ENCODE results near the gene NUP62. TPM values are rescaled to one million over a fixed set of nuclear protein-coding genes. Genes with fewer than 3 reads are reported as not detected.
"Not testable (repeated sequence)": the region's sequence is repeated elsewhere in the genome, so short reads cannot be mapped to it uniquely, and the experiment has no call there.

NUP62 gene
- total RNA-seq, 1 experiment from 2014 or later = 92.7 TPM

DNA sequence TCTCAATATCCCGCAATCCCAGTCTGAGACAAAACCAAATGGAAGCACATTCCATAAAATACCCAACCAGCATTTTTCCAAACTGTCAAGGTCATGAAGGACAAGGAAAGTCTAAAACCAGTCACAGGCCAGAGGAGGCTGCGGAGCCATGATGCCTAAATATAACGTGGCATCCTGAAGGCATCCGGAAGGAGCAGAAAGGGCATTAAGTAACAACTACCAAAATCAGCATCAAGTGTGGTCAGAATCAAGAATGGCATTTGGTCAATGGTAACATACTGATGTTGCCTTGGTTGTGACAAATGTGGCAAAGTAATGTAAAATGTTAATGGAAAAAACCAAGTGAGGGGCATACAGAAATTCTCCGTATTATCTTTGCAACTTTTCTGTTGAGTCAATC is 3.8 kb downstream of the NUP62 start:
- no peak for DNase-seq (ENCODE audit: low read depth)

DNA sequence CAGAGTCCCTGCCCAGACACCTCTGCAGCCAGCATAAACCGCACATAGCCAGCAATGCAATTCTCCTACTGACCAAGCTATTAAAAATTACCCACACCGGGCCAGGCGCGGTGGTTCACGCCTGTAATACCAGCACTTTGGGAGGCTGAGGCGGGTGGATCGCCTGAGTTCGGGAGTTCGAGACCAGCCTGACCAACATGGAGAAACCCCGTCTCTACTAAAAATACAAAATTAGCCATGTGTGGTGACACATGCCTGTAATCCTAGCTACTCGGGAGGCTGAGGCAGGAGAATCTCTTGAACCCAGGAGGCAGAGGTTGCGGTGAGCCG is 4.5 kb downstream of the NUP62 start:
- DNase-seq (ENCODE audit: low read depth) = not testable (repeated sequence)

- no peak for DNase-seq (ENCODE audit: low read depth)
Observed at GRCh38 chr19:49924004-49924880, 5.1 kb downstream of the NUP62 start.

- no peak for DNase-seq (ENCODE audit: low read depth)
Observed at GRCh38 chr19:49923055-49924003, 6.0 kb downstream of the NUP62 start.

DNA sequence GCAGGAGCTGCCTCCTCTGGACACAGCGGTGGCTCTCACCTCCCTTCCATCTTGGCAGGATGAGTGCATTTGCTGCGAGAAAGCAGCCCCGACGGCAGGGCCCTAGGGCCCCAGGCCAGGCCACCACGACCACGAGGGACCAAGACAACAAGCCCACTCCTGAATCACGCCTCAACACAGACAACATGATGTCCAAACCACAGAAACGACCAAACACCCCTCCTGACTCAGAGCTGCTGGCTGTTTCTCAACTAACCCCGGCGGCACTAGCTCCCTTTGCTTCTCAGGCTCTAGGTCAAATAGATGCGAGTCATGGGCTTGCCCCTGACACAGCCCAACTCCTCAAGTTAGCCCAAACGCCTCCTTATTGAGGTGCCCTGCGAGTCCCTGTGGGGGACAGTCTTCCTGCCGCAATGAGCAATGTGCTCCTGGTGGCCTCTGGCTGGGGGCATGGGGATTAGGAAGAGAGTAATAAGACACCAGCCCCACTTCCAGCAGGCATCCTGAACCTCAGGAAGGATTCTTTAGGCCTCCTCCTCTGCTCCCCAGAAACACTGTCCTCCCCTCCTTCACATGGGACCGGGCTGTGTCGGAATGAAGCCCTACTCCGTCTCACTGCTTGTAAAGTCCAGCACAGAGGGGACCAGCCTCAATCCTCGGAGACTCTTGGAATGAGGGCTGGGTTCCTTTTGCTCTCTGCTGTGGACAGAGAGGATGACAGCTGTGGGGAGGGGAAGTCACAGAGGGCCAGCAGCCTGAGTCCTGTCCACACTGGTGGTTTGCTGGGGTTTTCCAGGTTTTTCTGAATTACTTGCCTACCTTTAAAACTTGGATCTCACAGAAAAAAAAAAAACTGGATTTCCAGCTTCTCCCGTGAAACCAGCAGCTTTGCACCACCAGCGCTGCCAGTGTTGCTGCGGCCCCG is 7.2 kb downstream of the NUP62 start:
- DNase-seq (ENCODE audit: low read depth) = no peak

- no peak for DNase-seq (ENCODE audit: low read depth)
Observed at GRCh38 chr19:49920624-49921363, 8.5 kb downstream of the NUP62 start.

DNA sequence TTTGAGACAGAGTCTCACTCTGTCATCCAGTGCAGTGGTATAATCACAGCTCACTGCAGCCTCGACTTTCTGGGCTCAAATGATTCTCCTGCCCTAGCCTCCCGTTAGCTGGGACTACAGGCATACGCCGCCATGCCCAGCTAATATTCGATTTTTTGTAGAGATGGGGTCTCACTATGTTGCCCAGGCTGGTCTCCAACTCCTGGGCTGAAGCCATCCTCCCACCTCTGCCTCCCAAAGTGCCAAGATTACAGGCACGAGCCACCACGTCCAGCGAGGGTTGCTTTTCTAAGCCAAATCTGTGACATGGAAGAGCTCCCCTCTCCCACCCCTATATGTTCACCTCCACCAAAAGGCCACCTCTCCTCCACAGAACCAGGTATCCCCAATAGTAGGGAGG is 11.2 kb downstream of the NUP62 start:
- DNase-seq (ENCODE audit: low read depth) = no peak

DNA sequence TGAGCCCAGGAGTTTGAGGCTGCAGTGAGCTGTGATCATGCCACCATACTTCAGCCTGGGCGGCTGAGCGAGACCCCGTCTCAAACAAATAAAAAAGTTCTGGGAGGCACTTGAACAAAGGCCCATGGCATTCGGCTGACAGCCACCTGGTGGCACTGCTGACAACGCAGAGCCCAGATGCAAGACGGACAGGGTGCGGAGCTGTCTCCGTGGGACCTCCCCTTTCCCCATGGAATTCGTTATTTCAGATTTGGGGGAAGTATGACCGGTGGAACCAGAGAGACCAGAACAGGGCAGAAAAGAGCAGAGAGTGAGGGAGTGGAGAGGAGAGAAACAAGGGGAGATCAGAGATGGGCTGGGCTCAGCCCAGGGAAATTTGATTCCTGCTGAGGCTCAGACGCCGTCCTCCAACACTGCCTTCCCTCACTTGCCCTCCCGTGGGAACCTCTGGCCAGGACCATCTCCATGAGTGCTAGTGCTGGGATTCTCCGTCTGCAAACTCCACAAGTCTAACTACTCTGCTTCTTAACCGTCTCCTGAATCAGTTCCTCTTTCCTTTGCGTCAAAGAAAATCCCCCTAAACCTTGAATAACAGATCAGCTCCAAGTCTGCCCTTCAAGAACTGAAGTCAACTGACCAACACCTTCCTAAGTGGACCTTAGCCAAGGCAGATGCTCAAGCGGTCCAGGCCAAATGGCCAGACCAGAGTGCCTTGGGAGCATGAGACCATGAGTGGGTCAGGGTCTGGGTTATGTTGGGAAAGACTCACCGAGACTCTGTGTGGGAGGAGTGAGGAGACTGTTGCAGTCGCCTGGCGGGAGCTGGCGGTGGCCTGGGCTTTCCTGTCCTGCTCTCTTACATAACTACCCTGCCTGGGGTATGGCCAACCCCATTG is 12.2 kb downstream of the NUP62 start:
- DNase-seq (ENCODE audit: low read depth) = no peak

- DNase-seq (ENCODE audit: low read depth) = no peak
Observed at GRCh38 chr19:49915271-49915670, 14.0 kb downstream of the NUP62 start.

- DNase-seq (ENCODE audit: low read depth) = no peak
Observed at GRCh38 chr19:49913720-49914119, 15.6 kb downstream of the NUP62 start.

DNA sequence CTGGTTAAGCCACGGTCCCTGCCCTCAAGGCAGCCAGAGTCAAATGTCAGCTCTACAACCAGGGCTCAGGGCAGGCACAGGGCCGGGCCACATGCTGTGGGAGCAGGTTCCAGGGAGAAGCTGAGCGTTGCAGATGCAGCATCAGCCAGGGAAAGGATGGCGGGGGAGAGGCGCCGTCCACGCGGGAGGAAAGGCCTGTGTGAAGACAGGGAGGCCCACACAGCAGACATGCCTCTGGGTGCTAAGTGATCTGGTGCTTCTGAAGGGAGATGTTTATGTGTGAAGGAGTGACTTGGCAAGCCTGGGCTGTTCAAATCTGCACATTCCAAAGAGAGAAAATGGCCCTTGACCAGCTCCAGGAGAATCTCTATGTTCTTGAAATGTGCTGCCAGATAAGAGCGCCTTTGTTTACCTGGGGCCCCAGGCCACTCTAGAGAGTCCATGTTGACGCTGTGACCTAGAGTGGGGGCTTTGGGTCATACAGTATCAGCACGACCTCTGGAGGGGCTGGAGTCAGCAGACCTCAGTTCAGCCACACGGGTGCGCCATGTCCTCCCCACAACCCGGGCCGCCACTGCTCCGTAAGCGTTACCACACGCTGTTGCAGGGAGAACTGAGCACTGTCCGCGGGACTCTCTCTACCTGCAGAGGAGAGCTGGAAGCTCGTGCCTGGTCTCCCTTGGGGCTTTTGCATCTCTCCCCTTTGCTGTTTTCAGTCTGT is 16.2 kb downstream of the NUP62 start:
- DNase-seq (ENCODE audit: low read depth) = no peak

- no peak for DNase-seq (ENCODE audit: low read depth)
Observed at GRCh38 chr19:49911381-49912145, 17.7 kb downstream of the NUP62 start.

GRCh38 chr19:49910179-49910578 is 19.1 kb downstream of the NUP62 start:
- DNase-seq (ENCODE audit: low read depth) = no peak

DNA sequence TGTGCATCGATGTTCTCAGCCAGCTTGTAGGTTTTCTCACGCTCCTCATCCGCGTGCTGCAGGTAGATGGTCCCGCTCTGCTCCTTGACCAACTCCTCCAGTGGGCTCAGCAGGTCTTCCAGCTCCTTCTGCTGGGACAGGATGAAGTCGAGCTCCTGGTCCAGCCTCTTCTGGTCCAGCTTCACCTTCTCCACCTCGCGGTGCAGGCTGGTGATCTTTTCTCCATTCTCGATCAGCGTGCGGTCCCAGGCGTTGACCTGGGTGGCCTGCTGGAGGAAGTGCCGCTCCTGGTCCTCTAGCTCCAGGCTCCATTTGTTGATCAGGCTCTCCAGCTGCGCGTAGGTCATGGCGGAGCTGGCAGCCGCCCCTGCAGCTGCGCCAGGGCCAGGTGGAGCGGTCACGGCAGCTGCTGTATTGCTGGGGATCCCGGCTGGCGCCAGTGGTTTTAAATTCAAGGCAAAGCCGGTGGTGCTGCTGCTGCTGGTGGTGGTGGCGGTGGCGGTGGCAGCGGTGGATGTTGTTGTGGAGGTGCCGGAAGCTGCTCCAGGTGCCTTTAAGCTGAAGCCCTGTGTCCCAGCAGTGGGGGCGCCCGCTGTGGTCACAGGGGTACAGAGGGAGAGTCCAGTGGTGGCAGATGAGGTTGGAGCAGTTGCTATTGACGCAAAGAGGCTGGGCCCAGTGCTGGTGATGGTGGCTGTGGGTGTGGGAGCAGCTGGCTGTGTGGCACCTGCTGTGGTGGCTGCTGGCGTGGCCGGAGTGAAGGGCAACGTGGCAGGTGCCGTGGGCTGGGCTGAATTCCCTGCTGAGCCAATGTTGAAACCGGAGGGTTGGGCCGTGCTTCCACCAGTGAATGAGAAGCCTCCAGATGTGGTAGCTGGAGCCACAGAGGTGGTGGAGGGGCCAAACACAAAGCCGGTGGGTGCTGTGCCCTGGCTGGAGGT is 20.6 kb downstream of the NUP62 start:
- no peak for DNase-seq (ENCODE audit: low read depth)

GRCh38 chr19:49907745-49908446 is 21.4 kb downstream of the NUP62 start:
- DNase-seq (ENCODE audit: low read depth) = no peak

DNA sequence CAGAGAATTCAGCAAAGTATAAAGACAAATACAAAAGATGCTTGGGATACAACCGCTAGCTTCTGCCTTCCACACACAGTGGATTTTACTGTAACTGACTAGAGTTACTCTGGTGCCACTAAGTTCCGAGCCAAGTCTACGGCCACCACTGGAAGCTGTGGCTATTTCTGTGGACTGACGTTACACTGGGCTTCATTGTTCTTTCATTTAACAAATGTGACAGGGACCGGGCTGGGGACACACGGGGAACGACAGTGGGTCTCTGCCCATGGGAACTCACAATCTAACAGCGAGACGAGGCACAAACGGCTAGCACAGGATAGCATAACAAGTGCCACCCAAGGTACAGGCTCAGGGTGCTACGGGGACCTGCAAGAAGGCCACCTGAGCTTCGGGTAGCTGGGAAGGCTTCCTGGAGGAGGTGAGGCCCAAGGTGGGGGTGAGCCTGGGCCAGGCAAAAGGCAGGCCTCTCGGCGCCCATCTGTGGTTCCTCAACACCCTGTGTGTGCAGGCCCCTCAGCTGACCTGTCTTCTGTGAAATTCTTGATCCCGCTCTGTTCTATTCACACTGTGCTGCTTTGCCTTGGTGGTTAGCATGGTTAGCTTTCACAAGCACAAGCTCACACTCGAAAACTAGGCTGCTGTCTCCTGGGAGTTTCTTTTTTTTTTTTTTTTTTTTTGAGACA is 22.3 kb downstream of the NUP62 start:
- no peak for DNase-seq (ENCODE audit: low read depth)

Data from Daoy (cell line).